GM20431 (cell line): ENCODE measurements around the gene HIPK2.

ENCODE experiments used
- in situ Hi-C: fragments of 300-500 bp; cut with MseI, MboI; formaldehyde crosslinking; loops from one replicate; pipeline ENCODE4 v1.15.0; 2020; ENCODE audit warnings: low sequenced_read_pairs; ENCODE audit not compliant: unreplicated experiment

Gene HIPK2

GRCh38 chr7:139757968-139758367, 19.8 kb downstream of the HIPK2 start:
- in situ Hi-C loops = no loop called here

GRCh38 chr7:139753693-139754111, 24.1 kb downstream of the HIPK2 start:
- in situ Hi-C loops = no loop called here

- in situ Hi-C loops = no loop called here
These were observed 24.6 kb downstream of the HIPK2 start for GRCh38 chr7:139753081-139753692.

- in situ Hi-C loops = no loop called here
These were observed 25.2 kb downstream of the HIPK2 start for GRCh38 chr7:139752604-139753003.

- in situ Hi-C loops = no loop called here
These were observed 25.6 kb downstream of the HIPK2 start for GRCh38 chr7:139752148-139752547.

- in situ Hi-C loops = no loop called here
These were observed 27.2 kb downstream of the HIPK2 start for GRCh38 chr7:139750459-139751095.

- in situ Hi-C loops = no loop called here
These were observed 28.3 kb downstream of the HIPK2 start for GRCh38 chr7:139749545-139749944.

GRCh38 chr7:139748941-139749340, 28.9 kb downstream of the HIPK2 start:
- in situ Hi-C loops = no loop called here

- in situ Hi-C loops = no loop called here
These were observed 29.4 kb downstream of the HIPK2 start for GRCh38 chr7:139748373-139748765.

- in situ Hi-C loops = no loop called here
These were observed 30.0 kb downstream of the HIPK2 start for GRCh38 chr7:139747662-139748372.

GRCh38 chr7:139746652-139747051, 31.1 kb downstream of the HIPK2 start:
- in situ Hi-C loops = no loop called here

GRCh38 chr7:139745678-139746143, 32.1 kb downstream of the HIPK2 start:
- in situ Hi-C loops = no loop called here

GRCh38 chr7:139744768-139745677, 32.8 kb downstream of the HIPK2 start:
- in situ Hi-C loops = no loop called here

- in situ Hi-C loops = no loop called here
These were observed 33.6 kb downstream of the HIPK2 start for GRCh38 chr7:139743967-139744767.

- in situ Hi-C loops = no loop called here
These were observed 34.4 kb downstream of the HIPK2 start for GRCh38 chr7:139743267-139743966.

- in situ Hi-C loops = no loop called here
These were observed 35.9 kb downstream of the HIPK2 start for GRCh38 chr7:139741789-139742344.

- in situ Hi-C loops = no loop called here
These were observed 36.6 kb downstream of the HIPK2 start for GRCh38 chr7:139741239-139741638.

- in situ Hi-C loops = no loop called here
These were observed 37.8 kb downstream of the HIPK2 start for GRCh38 chr7:139739863-139740597.
